DND-41 (cell line): ENCODE measurements around the gene SH2D4B.

Experiments used
- ATAC-seq: fragments of 200-7000 bp; cut with Tn5 transposase; 3 replicates; pipeline ENCODE4 v1.9.1; 2021; ENCODE audit warnings: low read depth; ENCODE audit not compliant: insufficient read depth
- DNase-seq: peaks from one replicate; pipeline ENCODE4 v3.0.0-alpha.2; 2020
- H2AFZ ChIP-seq: 2 replicates; pipeline ENCODE4 v1.6.0; 2012; ENCODE audit warnings: low read depth, low read length
- H3K27ac ChIP-seq: 2 replicates; pipeline ENCODE4 v1.5.1; 2012; ENCODE audit warnings: low read length, inconsistent platforms
- H3K27me3 ChIP-seq: fragments of 200-600 bp; sonication (generic); 2 replicates; pipeline ENCODE4 v1.6.0; 2012; ENCODE audit warnings: low read length, mild to moderate bottlenecking, inconsistent platforms; ENCODE audit not compliant: insufficient read depth, poor library complexity
- H3K36me3 ChIP-seq: 2 replicates; pipeline ENCODE4 v1.5.1; 2012; ENCODE audit warnings: low read length, inconsistent platforms; ENCODE audit not compliant: insufficient read depth
- H3K4me1 ChIP-seq: 2 replicates; pipeline ENCODE4 v1.5.1; 2012; ENCODE audit warnings: mild to moderate bottlenecking, low read length; ENCODE audit not compliant: insufficient read depth
- H3K4me2 ChIP-seq: 2 replicates; pipeline ENCODE4 v1.6.0; 2012; ENCODE audit warnings: mild to moderate bottlenecking, moderate library complexity, low read length, inconsistent platforms; ENCODE audit not compliant: insufficient read depth
- H3K4me3 ChIP-seq, 2 experiments: fragments of 200-600 bp in 1 of 2; shearing (Covaris generic) in 1 of 2; 2 replicates each; pipeline ENCODE4 v1.5.1; 2012 to 2016; ENCODE audit warnings: inconsistent platforms in 2 of 2, low read length in 2 of 2, mild to moderate bottlenecking in 2 of 2, low read depth in 1 of 2, moderate library complexity in 1 of 2
- H3K79me2 ChIP-seq: 2 replicates; pipeline ENCODE4 v1.6.0; 2012; ENCODE audit warnings: low read length, inconsistent platforms; ENCODE audit not compliant: insufficient read depth
- H3K9ac ChIP-seq: 2 replicates; pipeline ENCODE4 v1.6.0; 2012; ENCODE audit warnings: low read depth, mild to moderate bottlenecking, inconsistent platforms, low read length, moderate library complexity
- H3K9me3 ChIP-seq: 2 replicates; pipeline ENCODE4 v1.5.1; 2012; ENCODE audit warnings: low read length, moderate library complexity, mild to moderate bottlenecking, inconsistent platforms; ENCODE audit not compliant: insufficient read depth, severe bottlenecking
- H4K20me1 ChIP-seq: 2 replicates; pipeline ENCODE4 v1.6.0; 2012; ENCODE audit warnings: low read length; ENCODE audit not compliant: insufficient read depth
- EZH2 ChIP-seq: IDR thresholded peaks from 3 replicates; pipeline ENCODE4 v1.6.1; 2012; ENCODE audit warnings: borderline replicate concordance, low read depth, mild to moderate bottlenecking, moderate library complexity, low read length, inconsistent platforms; ENCODE audit not compliant: severe bottlenecking
- TF ChIP-seq, protein P1 (sequence below): IDR thresholded peaks from 2 replicates; pipeline ENCODE4 v1.5.1; 2012; ENCODE audit warnings: borderline replicate concordance, low read length, moderate library complexity, mild to moderate bottlenecking; ENCODE audit not compliant: poor library complexity, severe bottlenecking; ENCODE audit errors: extremely low read depth

The SH2D4B gene

DNA sequence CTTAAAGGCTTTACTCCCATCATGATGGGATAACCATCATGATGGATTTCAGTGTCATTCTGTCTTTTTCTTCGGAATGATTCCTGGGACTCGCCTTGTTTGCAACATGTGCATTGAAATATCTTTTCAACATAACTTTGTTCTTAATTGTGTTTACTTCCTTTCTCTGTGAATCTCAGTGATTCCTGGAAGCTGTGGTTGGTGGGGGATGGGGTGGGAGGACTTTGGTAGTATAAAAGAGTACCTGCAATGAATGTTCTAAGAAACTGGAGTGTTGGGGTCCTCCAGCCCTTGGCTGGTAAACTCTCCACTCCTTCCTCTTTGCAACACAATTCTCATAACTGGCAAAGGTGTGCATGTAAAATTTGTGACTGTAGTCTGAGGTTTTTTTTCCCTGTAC, 11.5 kb upstream of the SH2D4B start:
- no peaks in the 10 kb centered on the region for H3K79me2 ChIP-seq
- no peak overlapping the region for H3K4me2 ChIP-seq
- no peak for ATAC-seq
- no peak overlapping the region for H3K9ac ChIP-seq
- DNase-seq, result no peak
- no peak for TF ChIP-seq EZH2
- TF ChIP-seq, protein P1, sequence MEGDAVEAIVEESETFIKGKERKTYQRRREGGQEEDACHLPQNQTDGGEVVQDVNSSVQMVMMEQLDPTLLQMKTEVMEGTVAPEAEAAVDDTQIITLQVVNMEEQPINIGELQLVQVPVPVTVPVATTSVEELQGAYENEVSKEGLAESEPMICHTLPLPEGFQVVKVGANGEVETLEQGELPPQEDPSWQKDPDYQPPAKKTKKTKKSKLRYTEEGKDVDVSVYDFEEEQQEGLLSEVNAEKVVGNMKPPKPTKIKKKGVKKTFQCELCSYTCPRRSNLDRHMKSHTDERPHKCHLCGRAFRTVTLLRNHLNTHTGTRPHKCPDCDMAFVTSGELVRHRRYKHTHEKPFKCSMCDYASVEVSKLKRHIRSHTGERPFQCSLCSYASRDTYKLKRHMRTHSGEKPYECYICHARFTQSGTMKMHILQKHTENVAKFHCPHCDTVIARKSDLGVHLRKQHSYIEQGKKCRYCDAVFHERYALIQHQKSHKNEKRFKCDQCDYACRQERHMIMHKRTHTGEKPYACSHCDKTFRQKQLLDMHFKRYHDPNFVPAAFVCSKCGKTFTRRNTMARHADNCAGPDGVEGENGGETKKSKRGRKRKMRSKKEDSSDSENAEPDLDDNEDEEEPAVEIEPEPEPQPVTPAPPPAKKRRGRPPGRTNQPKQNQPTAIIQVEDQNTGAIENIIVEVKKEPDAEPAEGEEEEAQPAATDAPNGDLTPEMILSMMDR, result no peak
- H3K27me3 ChIP-seq, result no peaks in the 10 kb centered on the region
- no peaks in the 10 kb centered on the region; the same call in 1 of the 2 replicates for H4K20me1 ChIP-seq
- no peak overlapping the region for H2AFZ ChIP-seq
- H3K4me3 ChIP-seq, result no peak overlapping the region
- no peaks in the 10 kb centered on the region for H3K4me1 ChIP-seq
- no peak overlapping the region for H3K27ac ChIP-seq
- H3K36me3 ChIP-seq, result no peaks in the 10 kb centered on the region
- no peaks in the 10 kb centered on the region for H3K9me3 ChIP-seq

DNA sequence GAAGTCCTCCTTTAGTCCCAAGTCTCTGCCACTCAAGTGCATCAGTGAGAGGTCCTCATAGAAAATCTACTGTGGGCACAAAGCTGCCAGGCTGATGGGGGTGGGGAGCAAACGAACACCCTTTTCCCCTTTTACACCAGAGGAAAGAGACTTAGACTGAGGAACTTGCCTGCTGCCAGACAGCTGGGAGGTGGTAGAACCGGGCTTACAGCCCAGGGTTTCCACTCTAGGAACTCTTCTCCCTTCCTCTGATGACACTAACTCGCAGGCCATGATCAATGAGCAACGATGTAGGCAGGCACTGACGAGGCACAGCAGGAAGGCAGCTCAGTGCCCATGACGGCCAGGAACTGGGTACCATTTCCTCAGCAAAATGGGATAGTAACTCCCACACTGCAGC, 11.0 kb upstream of the SH2D4B start:
- H3K4me2 ChIP-seq, result no peak overlapping the region
- no peaks in the 10 kb centered on the region for H3K36me3 ChIP-seq
- no peaks in the 10 kb centered on the region for H3K27me3 ChIP-seq

DNA sequence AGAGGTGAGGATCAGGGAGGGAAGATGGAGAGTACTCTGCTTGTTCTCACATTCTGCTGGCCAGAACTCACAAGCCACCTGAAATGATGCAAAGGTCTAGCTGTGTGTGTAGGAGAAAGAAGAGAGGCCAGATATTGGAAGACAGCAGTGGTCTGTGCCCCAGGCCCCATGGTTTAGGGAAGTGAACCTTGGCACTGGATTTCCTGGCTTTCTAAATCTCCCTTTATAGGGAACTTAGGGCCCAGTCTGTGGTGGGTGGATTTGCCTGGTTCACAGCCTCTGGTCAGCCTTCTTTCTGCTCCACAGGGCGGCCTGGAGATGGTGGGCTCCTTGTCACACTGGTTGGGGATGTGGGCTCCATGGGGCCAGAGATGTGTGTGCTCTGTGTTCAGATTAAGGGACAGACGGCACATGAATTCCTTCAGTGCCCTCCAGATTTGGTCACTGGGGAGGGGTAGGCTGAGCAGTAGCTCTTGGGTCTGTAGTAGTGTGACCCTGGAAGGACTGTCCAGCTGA, 9.5 kb upstream of the SH2D4B start:
- ATAC-seq, result no peak
- H3K27me3 ChIP-seq, result no peaks in the 10 kb centered on the region
- no peaks in the 10 kb centered on the region for H3K79me2 ChIP-seq
- H3K9me3 ChIP-seq, result no peaks in the 10 kb centered on the region
- H3K36me3 ChIP-seq, result no peaks in the 10 kb centered on the region
- DNase-seq, result no peak
- TF ChIP-seq, protein P1, result no peak
- TF ChIP-seq EZH2, result no peak
- no peak overlapping the region for H3K4me3 ChIP-seq
- H3K27ac ChIP-seq, result no peak overlapping the region
- H3K4me2 ChIP-seq, result no peak overlapping the region
- no peaks in the 10 kb centered on the region for H3K4me1 ChIP-seq
- H4K20me1 ChIP-seq, result no peaks in the 10 kb centered on the region
- no peak overlapping the region for H3K9ac ChIP-seq
- H2AFZ ChIP-seq, result no peak overlapping the region

More for the DNA sequence above, 11.0 kb upstream of the SH2D4B start:
- H3K9me3 ChIP-seq, result no peaks in the 10 kb centered on the region
- H3K4me3 ChIP-seq, result no peak overlapping the region
- no peak for TF ChIP-seq EZH2
- TF ChIP-seq, protein P1, result no peak
- H2AFZ ChIP-seq, result no peak overlapping the region
- H3K9ac ChIP-seq, result no peak overlapping the region
- no peak for DNase-seq
- no peaks in the 10 kb centered on the region for H3K4me1 ChIP-seq
- H4K20me1 ChIP-seq, result no peaks in the 10 kb centered on the region
- no peaks in the 10 kb centered on the region for H3K79me2 ChIP-seq
- no peak for ATAC-seq
- no peak overlapping the region for H3K27ac ChIP-seq

DNA sequence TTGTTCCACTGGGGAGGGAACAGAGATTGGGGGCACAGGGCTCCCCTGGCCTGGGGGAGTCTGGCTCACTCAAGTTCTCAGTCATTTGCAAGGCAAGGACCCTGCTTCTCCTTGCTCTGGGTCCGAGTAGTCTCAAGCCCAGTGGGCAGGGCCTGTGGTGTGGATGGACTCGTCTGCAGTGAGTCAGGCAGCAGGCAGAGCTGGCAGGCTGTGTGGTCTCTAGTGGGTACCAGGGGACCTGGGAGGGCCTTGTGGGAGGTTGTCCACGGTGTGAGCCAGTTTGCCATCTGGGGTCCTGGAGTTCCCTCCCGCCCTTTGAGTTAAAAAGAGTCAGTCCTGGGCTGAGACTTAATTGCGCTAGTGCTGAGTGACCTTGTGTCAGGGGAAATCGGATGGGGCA, 8.8 kb upstream of the SH2D4B start:
- no peaks in the 10 kb centered on the region for H4K20me1 ChIP-seq
- no peak overlapping the region for H3K4me3 ChIP-seq
- no peaks in the 10 kb centered on the region for H3K79me2 ChIP-seq
- H3K9me3 ChIP-seq, result no peaks in the 10 kb centered on the region
- DNase-seq (no peak), ATAC-seq (no peak)
- H3K9ac ChIP-seq, result no peak overlapping the region
- TF ChIP-seq, protein P1, result no peak
- TF ChIP-seq EZH2, result no peak
- H3K4me1 ChIP-seq, result no peaks in the 10 kb centered on the region
- no peak overlapping the region for H3K27ac ChIP-seq
- H3K27me3 ChIP-seq, result no peaks in the 10 kb centered on the region
- H3K4me2 ChIP-seq, result no peak overlapping the region
- no peak overlapping the region for H2AFZ ChIP-seq
- H3K36me3 ChIP-seq, result no peaks in the 10 kb centered on the region
